Thyroid gland (tissue), 4 donors: Measurements from ENCODE around the gene CIDEA. TPM values are rescaled to one million over a fixed set of nuclear protein-coding genes. Genes with fewer than 3 reads are reported as not detected.

ENCODE experiments used
- DNase-seq, 2 donors: peaks; one replicate each; pipeline ENCODE4 v3.0.0-alpha.2; 2019
- H3K27ac ChIP-seq, 3 donors: fragments of 200-600 bp; sonication (generic); 1 replicate in 2 of 3; 2 replicates in 1 of 3; pipeline ENCODE4 v1.5.1; 2016 to 2019; ENCODE audit warnings: mild to moderate bottlenecking in 1 of 3, moderate library complexity in 1 of 3
- H3K27me3 ChIP-seq: fragments of 200-600 bp; sonication (generic); one replicate; pipeline ENCODE4 v1.5.1; 2019
- H3K36me3 ChIP-seq, 2 donors: fragments of 200-600 bp; sonication (generic); one replicate each; pipeline ENCODE4 v1.5.1; 2016 to 2019
- H3K4me1 ChIP-seq, 2 donors: fragments of 200-600 bp; sonication (generic); one replicate each; pipeline ENCODE4 v1.5.1; 2017 to 2019
- H3K4me3 ChIP-seq, 3 donors: fragments of 200-600 bp; sonication (generic); replicated peaks in 1 of 3; 1 replicate in 2 of 3; 2 replicates in 1 of 3; pipeline ENCODE4 v1.5.1; 2016; ENCODE audit warnings: mild to moderate bottlenecking in 1 of 3
- H3K9me3 ChIP-seq: fragments of 200-600 bp; sonication (generic); one replicate; pipeline ENCODE4 v1.5.1; 2017
- CTCF ChIP-seq, 6 experiments: fragments of 200-600 bp in 3 of 6; fragments of 450-650 bp in 3 of 6; sonication (generic) in 3 of 6; IDR thresholded peaks; one replicate each; pipeline ENCODE4 v1.5.1; 2016 to 2019; ENCODE audit warnings: antibody characterized with exemption in 6 of 6, mild to moderate bottlenecking in 2 of 6, inconsistent platforms in 1 of 6, moderate library complexity in 1 of 6
- POLR2A ChIP-seq, 2 donors: fragments of 450-650 bp; IDR thresholded peaks; one replicate each; pipeline ENCODE4 v1.6.1; 2017; ENCODE audit warnings: antibody characterized with exemption in 2 of 2, mild to moderate bottlenecking in 2 of 2, moderate library complexity in 1 of 2
- WGBS, 2 donors: methylation state at CpG; one replicate each; pipeline ENCODE4 v1.1.5; 2017; 5-methylcytosine and 5-hydroxymethylcytosine counted together
- intact Hi-C: fragments of 100-400 bp; cut with DNase I; formaldehyde crosslinking; loops from one replicate; pipeline ENCODE4 v1.15.1; 2023
- total RNA-seq, 4 donors: library from RNA; depleted of rRNA; stranded (reverse); fragments of >200 nt; gene quantifications; one replicate each; pipeline ENCODE4 v1.2.3, GENCODE V29; 2016

CIDEA gene
- total RNA-seq, 4 donors from 2014 or later, result 0.67 TPM; not detected in 3

- Histone ChIP-seq H3K4me3 (no peak overlapping the region), H3K27ac (no peak overlapping the region), H3K9me3 (no peaks in the 10 kb centered on the region), H3K36me3 (peaks cover 0 to 5% of the 10 kb centered on the region in 2 donors), H3K4me1 (peaks cover 19 to 44% of the 10 kb centered on the region in 2 donors), H3K27me3 (no peaks in the 10 kb centered on the region)
- 73 to 77% methylated on average over 6 of the region's 6 CpGs for WGBS, 2 donors
- intact Hi-C loops, result no loop called here
- DNase-seq, result no peak
- TF ChIP-seq CTCF (IDR thresholded peaks at IDR 0.05), result no peak
- TF ChIP-seq POLR2A (IDR thresholded peaks at IDR 0.05), result no peak
These were observed 63.6 kb downstream of the CIDEA start for GRCh38 chr18:12317664-12318333.

GRCh38 chr18:12318334-12318697 lies 64.2 kb downstream of the CIDEA start:
- no peaks in the 10 kb centered on the region for H3K9me3 ChIP-seq
- H3K27ac ChIP-seq, result no peak overlapping the region
- WGBS, 2 donors, result 50 to 54% methylated on average over 5 of the region's 5 CpGs
- peaks cover 19 to 44% of the 10 kb centered on the region in 2 donors for H3K4me1 ChIP-seq
- H3K27me3 ChIP-seq, result no peaks in the 10 kb centered on the region
- peaks cover 0 to 5% of the 10 kb centered on the region in 2 donors for H3K36me3 ChIP-seq
- intact Hi-C loops, result no loop called here
- no peak for TF ChIP-seq CTCF (IDR thresholded peaks at IDR 0.05)
- no peak for TF ChIP-seq POLR2A (IDR thresholded peaks at IDR 0.05)
- DNase-seq, result no peak
- no peak overlapping the region for H3K4me3 ChIP-seq

GRCh38 chr18:12318857-12319256 lies 64.7 kb downstream of the CIDEA start:
- intact Hi-C loops, result no loop called here
- no peaks in the 10 kb centered on the region for H3K9me3 ChIP-seq
- no peak for DNase-seq
- H3K4me1 ChIP-seq, result peaks cover 19 to 44% of the 10 kb centered on the region in 2 donors
- TF ChIP-seq POLR2A (IDR thresholded peaks at IDR 0.05) (no peak), CTCF (IDR thresholded peaks at IDR 0.05) (no peak)
- no peaks in the 10 kb centered on the region for H3K27me3 ChIP-seq
- 87 to 89% methylated on average over 5 of the region's 5 CpGs for WGBS, 2 donors
- H3K36me3 ChIP-seq, result peaks cover 1 to 5% of the 10 kb centered on the region in 2 donors
- H3K27ac ChIP-seq, result no peak overlapping the region
- no peak overlapping the region for H3K4me3 ChIP-seq

GRCh38 chr18:12321333-12321732 lies 67.2 kb downstream of the CIDEA start:
- Histone ChIP-seq H3K36me3 (peaks cover 17 to 20% of the 10 kb centered on the region in 2 donors), H3K9me3 (no peaks in the 10 kb centered on the region), H3K4me1 (peaks cover 7 to 32% of the 10 kb centered on the region in 2 donors), H3K4me3 (no peak overlapping the region), H3K27ac (peak overlapping the region in 2 of 3 donors; percentile 31 to 32), H3K27me3 (no peaks in the 10 kb centered on the region)
- no peak for TF ChIP-seq CTCF (IDR thresholded peaks at IDR 0.05)
- TF ChIP-seq POLR2A (IDR thresholded peaks at IDR 0.05), result no peak
- WGBS, 2 donors, result 20 to 48% methylated on average over 4 of the region's 4 CpGs
- intact Hi-C loops, result no loop called here
- peak; percentile 78 to 84 for DNase-seq

- TF ChIP-seq CTCF (IDR thresholded peaks at IDR 0.05) (no peak), POLR2A (IDR thresholded peaks at IDR 0.05) (no peak)
- H3K27me3 ChIP-seq, result no peaks in the 10 kb centered on the region
- H3K4me1 ChIP-seq, result peaks cover 7 to 28% of the 10 kb centered on the region in 2 donors
- H3K36me3 ChIP-seq, result peaks cover 35 to 40% of the 10 kb centered on the region in 2 donors
- DNase-seq, result no peak
- no peak overlapping the region for H3K4me3 ChIP-seq
- WGBS, 2 donors, result 97 to 98% methylated on average over 45 to 49 of the region's 58 CpGs
- H3K9me3 ChIP-seq, result no peaks in the 10 kb centered on the region
- intact Hi-C loops, result loop anchor here (5.0 kb wide), 1 partner anchor 42 kb away; no protein-coding TSS in a partner anchor
- H3K27ac ChIP-seq, result no peak overlapping the region
These were observed 71.0 kb downstream of the CIDEA start for GRCh38 chr18:12324991-12325725.
